ENCODE measurements around the gene CCDC194.

The CCDC194 gene

DNA sequence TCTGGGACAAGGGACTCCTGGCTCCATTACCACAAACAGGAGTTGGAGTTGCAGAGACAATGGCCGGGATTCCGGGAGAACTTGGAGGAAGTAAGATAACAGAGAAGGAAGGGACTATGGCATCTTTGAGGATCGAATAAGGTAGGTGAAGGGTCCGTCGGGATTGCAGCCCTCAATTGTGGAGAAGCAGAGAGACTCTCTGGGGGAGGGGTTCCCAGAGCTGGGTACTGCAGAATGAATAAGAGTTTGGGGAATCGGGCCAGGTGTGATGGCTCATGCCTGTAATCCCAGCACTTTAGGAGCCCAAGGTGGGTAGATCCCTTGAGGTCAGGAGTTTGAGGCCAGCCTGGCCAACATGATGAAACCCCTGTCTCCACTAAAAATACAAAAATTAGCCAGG lies 7.6 kb upstream of the CCDC194 start:
- Histone ChIP-seq H2AFZ (ENCODE audit: low read depth) (no peak overlapping the region), H3K27ac (no peak overlapping the region), H3K4me1 (ENCODE audit: low read depth, poor library complexity, severe bottlenecking) (peaks cover 17% of the 10 kb centered on the region), H3K36me3 (ENCODE audit: insufficient read depth) (no peaks in the 10 kb centered on the region), H3K27me3 (ENCODE audit: insufficient read depth, low read depth) (no peaks in the 10 kb centered on the region), H3K4me3 (IDR thresholded peaks at IDR 0.05; ENCODE audit: insufficient read depth, low read depth, low read length) (no peak overlapping the region), H3K79me2 (ENCODE audit: insufficient read depth, low read depth) (peaks cover 32% of the 10 kb centered on the region), H3K4me2 (no peak overlapping the region), H3K9ac (no peak overlapping the region), H4K20me1 (ENCODE audit: insufficient read depth) (0 out of 2 replicates have a peak, but pooled peaks cover 7% of the 10 kb centered on the region)
- TF ChIP-seq, protein P1, sequence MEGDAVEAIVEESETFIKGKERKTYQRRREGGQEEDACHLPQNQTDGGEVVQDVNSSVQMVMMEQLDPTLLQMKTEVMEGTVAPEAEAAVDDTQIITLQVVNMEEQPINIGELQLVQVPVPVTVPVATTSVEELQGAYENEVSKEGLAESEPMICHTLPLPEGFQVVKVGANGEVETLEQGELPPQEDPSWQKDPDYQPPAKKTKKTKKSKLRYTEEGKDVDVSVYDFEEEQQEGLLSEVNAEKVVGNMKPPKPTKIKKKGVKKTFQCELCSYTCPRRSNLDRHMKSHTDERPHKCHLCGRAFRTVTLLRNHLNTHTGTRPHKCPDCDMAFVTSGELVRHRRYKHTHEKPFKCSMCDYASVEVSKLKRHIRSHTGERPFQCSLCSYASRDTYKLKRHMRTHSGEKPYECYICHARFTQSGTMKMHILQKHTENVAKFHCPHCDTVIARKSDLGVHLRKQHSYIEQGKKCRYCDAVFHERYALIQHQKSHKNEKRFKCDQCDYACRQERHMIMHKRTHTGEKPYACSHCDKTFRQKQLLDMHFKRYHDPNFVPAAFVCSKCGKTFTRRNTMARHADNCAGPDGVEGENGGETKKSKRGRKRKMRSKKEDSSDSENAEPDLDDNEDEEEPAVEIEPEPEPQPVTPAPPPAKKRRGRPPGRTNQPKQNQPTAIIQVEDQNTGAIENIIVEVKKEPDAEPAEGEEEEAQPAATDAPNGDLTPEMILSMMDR (conservative IDR thresholded peaks at IDR 0.05; ENCODE audit: low read depth, low read length) = no peak

GRCh38 chr19:17398902-17399527 lies 5.0 kb upstream of the CCDC194 start:
- TF ChIP-seq, protein P1 (conservative IDR thresholded peaks at IDR 0.05; ENCODE audit: low read depth, low read length) = no peak

DNA sequence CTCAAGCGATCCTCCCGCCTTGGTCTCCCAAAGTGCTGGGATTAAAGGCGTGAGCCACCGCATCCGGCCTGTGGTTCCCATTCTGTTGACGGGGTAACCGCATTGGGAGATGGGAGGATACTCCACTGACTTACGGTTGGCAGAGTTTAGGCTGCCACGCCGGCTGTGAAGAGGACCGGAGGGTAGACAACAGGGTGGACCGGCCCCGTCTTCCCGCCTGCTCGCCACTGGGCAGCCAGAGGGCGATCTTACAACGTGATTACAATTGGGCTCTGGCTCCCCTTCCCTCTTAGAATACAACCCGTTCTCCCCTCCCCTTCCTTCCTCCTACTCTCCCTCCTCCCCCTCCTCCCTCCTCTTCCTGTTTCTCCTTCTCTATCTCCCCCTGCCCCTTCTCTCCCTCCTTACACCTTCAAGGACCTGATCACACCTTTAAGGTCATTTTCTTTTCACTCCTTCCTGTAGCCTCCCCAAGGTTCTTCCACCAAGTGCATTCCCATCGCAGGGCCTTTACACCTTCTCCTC lies 957 bp upstream of the CCDC194 start:
- Histone ChIP-seq H3K4me1 (ENCODE audit: low read depth, poor library complexity, severe bottlenecking) (peaks cover 24% of the 10 kb centered on the region), H3K4me2 (no peak overlapping the region), H3K9ac (no peak overlapping the region), H3K79me2 (ENCODE audit: insufficient read depth, low read depth) (no peaks in the 10 kb centered on the region), H3K27ac (no peak overlapping the region), H3K27me3 (ENCODE audit: insufficient read depth, low read depth) (peaks cover 3% of the 10 kb centered on the region; the same call in 1 of the 2 replicates), H4K20me1 (ENCODE audit: insufficient read depth) (no peaks in the 10 kb centered on the region), H2AFZ (ENCODE audit: low read depth) (no peak overlapping the region), H3K36me3 (ENCODE audit: insufficient read depth) (no peaks in the 10 kb centered on the region), H3K4me3 (IDR thresholded peaks at IDR 0.05; ENCODE audit: insufficient read depth, low read depth, low read length) (no peak overlapping the region)
- TF ChIP-seq, protein P1 (conservative IDR thresholded peaks at IDR 0.05; ENCODE audit: low read depth, low read length) = no peak

More at GRCh38 chr19:17398902-17399527, 5.0 kb upstream of the CCDC194 start:
- Histone ChIP-seq H3K9ac (no peak overlapping the region), H3K4me2 (no peak overlapping the region), H3K4me1 (ENCODE audit: low read depth, poor library complexity, severe bottlenecking) (peaks cover 7% of the 10 kb centered on the region), H3K27me3 (ENCODE audit: insufficient read depth, low read depth) (no peaks in the 10 kb centered on the region), H3K79me2 (ENCODE audit: insufficient read depth, low read depth) (peaks cover 18% of the 10 kb centered on the region), H4K20me1 (ENCODE audit: insufficient read depth) (0 out of 2 replicates have a peak, but pooled peaks cover 7% of the 10 kb centered on the region), H3K36me3 (ENCODE audit: insufficient read depth) (no peaks in the 10 kb centered on the region), H3K27ac (no peak overlapping the region), H3K4me3 (IDR thresholded peaks at IDR 0.05; ENCODE audit: insufficient read depth, low read depth, low read length) (no peak overlapping the region), H2AFZ (ENCODE audit: low read depth) (no peak overlapping the region)

DNA sequence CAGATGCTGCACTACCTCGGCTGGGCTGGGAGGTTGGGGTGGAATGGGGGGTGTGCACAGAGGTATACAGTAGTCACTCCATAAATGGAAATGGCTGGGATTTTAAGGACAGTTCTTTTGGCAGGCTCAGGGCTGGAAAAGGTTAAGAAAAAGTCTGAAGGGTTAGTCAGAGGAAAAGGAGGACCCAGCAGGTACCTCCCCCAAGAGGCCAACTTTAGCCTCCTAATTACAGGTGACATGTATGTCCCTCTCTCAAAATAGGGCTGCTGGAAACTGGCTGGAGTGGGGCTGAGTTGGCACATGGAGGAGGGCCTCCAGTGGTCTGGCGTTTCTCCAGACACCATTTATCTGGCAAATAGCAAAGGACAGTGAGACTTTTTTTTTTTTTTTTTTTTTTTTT lies 994 bp downstream of the CCDC194 start:
- TF ChIP-seq, protein P1 (conservative IDR thresholded peaks at IDR 0.05; ENCODE audit: low read depth, low read length) = no peak
- no peaks in the 10 kb centered on the region for H4K20me1 ChIP-seq (ENCODE audit: insufficient read depth)
- H3K4me3 ChIP-seq (IDR thresholded peaks at IDR 0.05; ENCODE audit: insufficient read depth, low read depth, low read length) = no peak overlapping the region
- no peak overlapping the region for H3K9ac ChIP-seq
- H3K79me2 ChIP-seq (ENCODE audit: insufficient read depth, low read depth) = no peaks in the 10 kb centered on the region
- peaks cover 24% of the 10 kb centered on the region for H3K4me1 ChIP-seq (ENCODE audit: low read depth, poor library complexity, severe bottlenecking)
- H3K27ac ChIP-seq = no peak overlapping the region
- no peak overlapping the region for H2AFZ ChIP-seq (ENCODE audit: low read depth)
- H3K27me3 ChIP-seq (ENCODE audit: insufficient read depth, low read depth) = peaks cover 21% of the 10 kb centered on the region; the same call in 1 of the 2 replicates
- H3K36me3 ChIP-seq (ENCODE audit: insufficient read depth) = no peaks in the 10 kb centered on the region
- peak overlapping the region; percentile 95 for H3K4me2 ChIP-seq

Data from KMS-11 (cell line).